A549 (cell line): ENCODE results near the gene SREBF1. TPM values are rescaled to one million over a fixed set of nuclear protein-coding genes. Genes with fewer than 3 reads are reported as not detected.

ENCODE experiments used
- ATAC-seq, 2 experiments: fragments of 200-7000 bp in 1 of 2; fragments of >200 bp in 1 of 2; cut with Nextera tagmentation in 1 of 2; cut with Tn5 transposase in 1 of 2; 3 replicates each; pipeline versions ENCODE4 v1.8.0 to v1.9.1; 2018 to 2020; ENCODE audit warnings: mild to moderate bottlenecking in 1 of 2, moderate library complexity in 1 of 2
- CTCF ChIA-PET: fragments of 300-600 bp; sonication (Branson Sonifier 250); formaldehyde crosslinking; extraction: SDS; loops from one replicate; lab custom pipeline; 2021; ENCODE audit warnings: antibody characterized with exemption, inconsistent platforms; lab: Yijun Ruan, JAX
- POLR2A ChIA-PET: fragments of 350-600 bp; formaldehyde crosslinking; extraction: SDS; loops from one replicate; lab custom pipeline; 2021; ENCODE audit warnings: antibody characterized with exemption, inconsistent platforms; lab: Yijun Ruan, JAX
- DNase-seq, 2 experiments: peaks; one replicate each; pipeline versions ENCODE4 v3.0.0 to v3.0.0-alpha.2; 2011 to 2016; ENCODE audit warnings: low read depth in 1 of 2, low spot score in 1 of 2
- FAIRE-seq: peaks from 2 replicates; lab custom pipeline; 2011; peaks lifted over from hg19 to GRCh38; lab: Jason Lieb, UNC
- H3K27ac ChIP-seq, 2 experiments: fragments of >200 bp; sonication (Bioruptor Twin); formaldehyde crosslinking; 3 replicates each; pipeline ENCODE4 v1.5.1; 2016 to 2017
- H3K4me1 ChIP-seq: fragments of >200 bp; sonication (Bioruptor Twin); formaldehyde crosslinking; 3 replicates; pipeline ENCODE4 v1.6.1; 2016
- H3K4me2 ChIP-seq: fragments of >200 bp; sonication (Bioruptor Twin); formaldehyde crosslinking; 3 replicates; pipeline ENCODE4 v1.6.1; 2016
- H3K4me3 ChIP-seq: fragments of >200 bp; sonication (Bioruptor Twin); formaldehyde crosslinking; 3 replicates; pipeline ENCODE4 v1.5.1; 2016
- H3K9me3 ChIP-seq: fragments of >200 bp; sonication (Bioruptor Twin); formaldehyde crosslinking; 3 replicates; pipeline ENCODE4 v1.6.1; 2016
- CBX8 ChIP-seq: fragments of 200-600 bp; sonication (generic); IDR thresholded peaks from 2 replicates; pipeline ENCODE4 v1.6.1; 2016
- EHMT2 ChIP-seq: fragments of 200-600 bp; sonication (generic); IDR thresholded peaks from 2 replicates; pipeline ENCODE4 v1.6.1; 2016; ENCODE audit warnings: antibody characterized with exemption, low read depth, mild to moderate bottlenecking, moderate library complexity
- EP300 ChIP-seq, 2 experiments: fragments of >200 bp; sonication (Bioruptor Twin); formaldehyde crosslinking; IDR thresholded peaks; 2 replicates in 1 of 2; 3 replicates in 1 of 2; pipeline ENCODE4 v1.6.1; 2016 to 2017
- ESRRA ChIP-seq: fragments of 150-350 bp; IDR thresholded peaks from 2 replicates; pipeline ENCODE4 v1.6.1; 2014; ENCODE audit warnings: mild to moderate bottlenecking, low read length, borderline replicate concordance
- GATA3 ChIP-seq: IDR thresholded peaks from 2 replicates; pipeline ENCODE4 v1.6.1; 2012; ENCODE audit warnings: borderline replicate concordance
- HOXB13 ChIP-seq: fragments of 250-450 bp; sonication (Bioruptor Pico); IDR thresholded peaks from 2 replicates; pipeline ENCODE4 v1.5.0; 2020; ENCODE audit warnings: low read depth, mild to moderate bottlenecking, moderate library complexity
- JUNB ChIP-seq: fragments of >200 bp; sonication (Bioruptor Twin); formaldehyde crosslinking; IDR thresholded peaks from 2 replicates; pipeline ENCODE4 v1.6.1; 2016
- KDM1A ChIP-seq: fragments of 200-600 bp; sonication (generic); IDR thresholded peaks from 2 replicates; pipeline ENCODE4 v1.6.1; 2016; ENCODE audit warnings: low read depth, mild to moderate bottlenecking
- KDM5A ChIP-seq: fragments of 200-600 bp; sonication (generic); IDR thresholded peaks from 2 replicates; pipeline ENCODE4 v1.6.1; 2016; ENCODE audit warnings: antibody characterized with exemption, mild to moderate bottlenecking
- MAFK ChIP-seq: fragments of 450-650 bp; IDR thresholded peaks from 2 replicates; pipeline ENCODE4 v1.6.1; 2014; ENCODE audit not compliant: partially characterized antibody
- NPAS2 ChIP-seq: fragments of 250-450 bp; sonication (Bioruptor Pico); IDR thresholded peaks from 2 replicates; pipeline ENCODE4 v1.8.0; 2022; ENCODE audit warnings: mild to moderate bottlenecking, moderate library complexity, borderline replicate concordance
- NR3C1 ChIP-seq: fragments of >200 bp; sonication (Bioruptor Twin); formaldehyde crosslinking; IDR thresholded peaks from 3 replicates; pipeline ENCODE4 v1.6.1; 2017
- PHF8 ChIP-seq: fragments of 200-600 bp; sonication (generic); IDR thresholded peaks from 2 replicates; pipeline ENCODE4 v1.6.1; 2016; ENCODE audit warnings: low read depth, mild to moderate bottlenecking, antibody characterized with exemption, moderate library complexity, borderline replicate concordance
- RAD21 ChIP-seq, 2 experiments: fragments of >200 bp in 1 of 2; sonication (Bioruptor Twin) in 1 of 2; formaldehyde crosslinking in 1 of 2; IDR thresholded peaks in 1 of 2; conservative IDR thresholded peaks in 1 of 2; 2 replicates in 1 of 2; 3 replicates in 1 of 2; pipeline ENCODE4 v1.6.1; 2012 to 2018; ENCODE audit warnings: inconsistent platforms in 1 of 2
- RARB ChIP-seq: fragments of 250-450 bp; sonication (Bioruptor Pico); IDR thresholded peaks from 2 replicates; pipeline ENCODE4 v1.8.0; 2021; ENCODE audit warnings: mild to moderate bottlenecking, moderate library complexity
- RCOR1 ChIP-seq: fragments of 150-350 bp; IDR thresholded peaks from 2 replicates; pipeline ENCODE4 v1.6.1; 2014; ENCODE audit warnings: antibody characterized with exemption, low read length, low read depth
- RFX5 ChIP-seq: fragments of 450-650 bp; IDR thresholded peaks from 2 replicates; pipeline ENCODE4 v1.7.1; 2014; ENCODE audit warnings: antibody characterized with exemption, mild to moderate bottlenecking, moderate library complexity
- RNF2 ChIP-seq: fragments of 200-600 bp; sonication (generic); IDR thresholded peaks from 2 replicates; pipeline ENCODE4 v1.6.1; 2016; ENCODE audit warnings: low read depth, mild to moderate bottlenecking, antibody characterized with exemption, moderate library complexity, borderline replicate concordance
- SREBF2 ChIP-seq: fragments of 450-650 bp; IDR thresholded peaks from 2 replicates; pipeline ENCODE4 v1.6.1; 2014; ENCODE audit warnings: mild to moderate bottlenecking, moderate library complexity
- ZSCAN20 ChIP-seq: fragments of 250-450 bp; sonication (Bioruptor Pico); IDR thresholded peaks from 2 replicates; pipeline ENCODE4 v1.8.0; 2022; ENCODE audit warnings: mild to moderate bottlenecking, moderate library complexity
- WGBS: methylation state at CpG from one replicate; pipeline ENCODE4 v1.1.6; 2017; ENCODE audit errors: missing lambda C conversion rate; 5-methylcytosine and 5-hydroxymethylcytosine counted together
- polyA plus RNA-seq, 4 experiments: library from polyadenylated mRNA; depleted of rRNA in 3 of 4; stranded (reverse); fragments of >200 nt; fragmentation: RNase III in 1 of 4; extraction: RNeasy Plus Mini Kit Qiagen cat#74134 plus additional on column Dnase treatment in 1 of 4; gene quantifications; 2 replicates in 3 of 4; 3 replicates in 1 of 4; pipeline ENCODE4 v1.2.3, GENCODE V29; 2011 to 2017
- TF ChIP-seq, protein P1 (sequence below): fragments of 450-650 bp; IDR thresholded peaks from 2 replicates; pipeline ENCODE4 v1.6.1; 2014; ENCODE audit warnings: antibody characterized with exemption
- TF ChIP-seq, protein P2 (sequence below): IDR thresholded peaks from 2 replicates; pipeline ENCODE4 v1.6.1; 2012
- TF ChIP-seq, protein P3 (sequence below): fragments of 250-450 bp; sonication (Bioruptor Pico); IDR thresholded peaks from 2 replicates; pipeline ENCODE4 v1.5.0; 2021; ENCODE audit warnings: mild to moderate bottlenecking, moderate library complexity, borderline replicate concordance

SREBF1 gene
- polyA plus RNA-seq, 2 of the 4 experiments (the other 2 are of a cell fraction) = 47.4 to 159 TPM

DNA sequence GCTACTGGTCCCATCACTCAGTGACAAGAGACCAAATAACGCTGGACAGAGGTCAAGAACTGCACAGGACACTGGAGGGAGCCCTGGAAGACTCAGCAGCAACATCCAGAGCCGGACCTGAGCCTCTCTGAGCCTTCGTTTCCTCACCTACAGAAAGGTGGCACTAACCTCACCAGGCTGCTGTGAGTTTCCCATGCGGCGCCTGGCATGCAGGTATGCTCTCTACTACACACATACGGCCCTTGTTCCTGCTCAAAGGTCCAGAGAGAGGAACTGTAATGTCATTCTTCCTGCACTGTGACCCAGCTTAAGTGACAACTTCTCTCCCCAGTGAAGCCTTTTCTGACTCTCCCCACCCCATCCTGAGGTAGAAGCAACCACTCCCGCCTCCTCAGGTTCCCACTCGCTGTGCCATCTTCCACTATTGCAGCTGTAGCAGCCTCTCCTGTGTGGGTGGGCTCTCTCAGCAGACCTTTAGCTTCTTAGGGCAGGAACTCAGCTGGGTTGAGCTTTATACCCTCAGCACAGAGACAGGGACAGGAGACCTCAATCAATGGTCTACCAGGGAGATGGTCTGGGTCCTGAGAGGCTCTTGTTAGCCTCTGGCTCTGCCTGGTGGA lies 43.9 kb upstream of the SREBF1 start:
- no peak overlapping the region for H3K4me2 ChIP-seq
- DNase-seq = no peak
- TF ChIP-seq EHMT2 (no peak), KDM5A (no peak), JUNB (no peak), RCOR1 (no peak), KDM1A (no peak), RAD21 (conservative IDR thresholded peaks at IDR 0.05 in 1 of 2, IDR thresholded peaks at IDR 0.05 in 1 of 2) (no peak), GATA3 (no peak), SREBF2 (no peak), ESRRA (no peak), RFX5 (no peak)
- TF ChIP-seq, protein P1, sequence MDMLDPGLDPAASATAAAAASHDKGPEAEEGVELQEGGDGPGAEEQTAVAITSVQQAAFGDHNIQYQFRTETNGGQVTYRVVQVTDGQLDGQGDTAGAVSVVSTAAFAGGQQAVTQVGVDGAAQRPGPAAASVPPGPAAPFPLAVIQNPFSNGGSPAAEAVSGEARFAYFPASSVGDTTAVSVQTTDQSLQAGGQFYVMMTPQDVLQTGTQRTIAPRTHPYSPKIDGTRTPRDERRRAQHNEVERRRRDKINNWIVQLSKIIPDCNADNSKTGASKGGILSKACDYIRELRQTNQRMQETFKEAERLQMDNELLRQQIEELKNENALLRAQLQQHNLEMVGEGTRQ = no peak
- TF ChIP-seq, all 56 proteins: peak for 0
- H3K9me3 ChIP-seq = no peaks in the 10 kb centered on the region
- FAIRE-seq (no peak), ATAC-seq (peak in 1 of 2 experiments; percentile 22; a peak in 1 of 6 replicates)
- no peak overlapping the region for H3K4me3 ChIP-seq
- ChIA-PET POLR2A (no interaction called here), CTCF (interaction anchor here (1.0 to 9.8 kb wide), 5 partner anchors 8 to 77 kb away, joined by 3 to 107 read pairs (median 4); no protein-coding TSS in a partner anchor)
- 89% methylated on average over 8 of the region's 8 CpGs for WGBS
- no peak overlapping the region for H3K27ac ChIP-seq
- H3K4me1 ChIP-seq = no peaks in the 10 kb centered on the region

DNA sequence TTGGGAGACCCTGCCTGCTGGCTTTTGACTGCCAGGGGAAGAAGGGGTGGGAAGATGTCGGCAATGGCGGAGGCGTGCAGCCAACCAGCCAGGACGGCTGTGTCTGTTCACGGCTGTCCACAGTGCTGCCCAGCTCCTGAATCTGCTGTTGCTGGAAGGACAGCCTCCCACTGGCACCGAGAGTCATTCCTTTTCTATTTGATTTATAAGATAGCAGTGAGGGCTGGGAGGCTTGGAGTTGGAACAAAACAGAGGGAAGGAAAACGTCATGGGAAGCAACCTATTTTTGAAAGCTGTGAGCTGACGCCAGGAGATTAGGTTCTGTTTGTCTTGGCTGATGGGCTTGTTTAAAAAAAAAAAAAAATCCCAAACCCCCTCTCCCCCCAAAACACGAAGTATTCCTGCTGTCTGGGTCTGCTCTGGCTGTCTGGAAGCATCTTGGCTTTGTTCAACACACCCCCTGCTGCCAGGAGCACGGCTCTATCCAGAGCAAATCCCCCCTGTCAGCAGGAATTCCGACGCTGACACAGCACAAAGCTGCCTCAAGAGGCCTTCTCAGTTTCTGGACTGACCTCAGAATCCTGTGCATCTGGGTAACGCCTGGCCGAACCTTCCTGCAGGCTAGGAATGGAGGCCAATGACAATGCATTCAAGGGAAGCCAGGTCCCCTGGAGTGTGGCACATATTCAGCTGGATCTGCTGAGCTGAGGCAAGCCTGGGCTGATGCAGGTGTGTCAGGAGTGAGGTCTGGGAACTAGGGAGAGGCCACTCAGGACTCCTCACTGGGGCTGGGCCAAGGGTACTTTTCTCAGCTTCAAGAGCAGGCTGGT lies 41.0 kb upstream of the SREBF1 start:
- DNase-seq (no peak), ATAC-seq (no peak), FAIRE-seq (no peak)
- Histone ChIP-seq H3K4me1 (peaks cover 5% of the 10 kb centered on the region; the same call in 1 of the 3 replicates), H3K9me3 (no peaks in the 10 kb centered on the region), H3K27ac (no peak overlapping the region), H3K4me3 (no peak overlapping the region), H3K4me2 (no peak overlapping the region)
- CTCF ChIA-PET = interaction anchor here (1.1 to 9.8 kb wide), 7 partner anchors 10 to 156 kb away, joined by 3 to 107 read pairs (median 10); no protein-coding TSS in a partner anchor
- WGBS = 79% methylated on average over 14 of the region's 14 CpGs
- POLR2A ChIA-PET = no interaction called here
- TF ChIP-seq RNF2 = no peak
- TF ChIP-seq GATA3 = no peak
- peak; percentile 93 for TF ChIP-seq MAFK
- TF ChIP-seq ZSCAN20 (CRISPR knock-in tag) = no peak

DNA sequence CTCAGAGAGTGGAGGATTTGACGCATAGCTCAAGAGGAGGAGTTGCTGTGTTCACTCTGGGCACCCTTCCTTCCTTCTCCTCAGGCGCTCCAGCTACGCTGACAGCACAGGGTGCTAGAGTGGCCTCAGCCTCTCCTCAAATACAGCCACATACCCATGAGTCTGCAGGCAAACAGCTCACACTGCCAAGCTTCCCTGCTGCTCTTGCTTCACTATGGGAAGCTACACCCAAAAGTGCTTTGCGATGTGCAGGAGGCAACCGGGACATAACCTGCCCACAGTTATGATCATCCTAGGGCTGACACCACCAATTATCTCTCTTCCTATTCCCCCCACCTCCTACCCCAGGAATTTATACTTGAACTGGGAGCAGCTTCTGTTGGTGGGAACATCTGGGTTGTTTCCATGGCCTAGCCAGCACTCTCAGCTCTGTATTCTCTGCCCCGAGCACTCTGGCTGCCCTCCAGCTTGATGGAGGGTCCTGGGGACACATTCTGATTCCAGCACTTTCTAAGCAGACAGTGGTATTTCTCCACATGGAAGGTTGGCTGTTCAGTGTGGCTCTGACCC lies 40.3 kb upstream of the SREBF1 start:
- H3K27ac ChIP-seq = no peak overlapping the region
- no peak overlapping the region for H3K4me3 ChIP-seq
- POLR2A ChIA-PET = no interaction called here
- H3K9me3 ChIP-seq = no peaks in the 10 kb centered on the region
- DNase-seq = no peak
- no peak for FAIRE-seq
- peaks cover 5% of the 10 kb centered on the region; the same call in 1 of the 3 replicates for H3K4me1 ChIP-seq
- H3K4me2 ChIP-seq = no peak overlapping the region
- CTCF ChIA-PET = interaction anchor here (1.1 to 9.8 kb wide), 11 partner anchors 9 to 157 kb away, joined by 3 to 107 read pairs (median 6); no protein-coding TSS in a partner anchor
- TF ChIP-seq NPAS2 (no peak), NR3C1 (no peak), RARB (no peak)
- 94% methylated on average over 6 of the region's 6 CpGs for WGBS
- ATAC-seq = no peak

DNA sequence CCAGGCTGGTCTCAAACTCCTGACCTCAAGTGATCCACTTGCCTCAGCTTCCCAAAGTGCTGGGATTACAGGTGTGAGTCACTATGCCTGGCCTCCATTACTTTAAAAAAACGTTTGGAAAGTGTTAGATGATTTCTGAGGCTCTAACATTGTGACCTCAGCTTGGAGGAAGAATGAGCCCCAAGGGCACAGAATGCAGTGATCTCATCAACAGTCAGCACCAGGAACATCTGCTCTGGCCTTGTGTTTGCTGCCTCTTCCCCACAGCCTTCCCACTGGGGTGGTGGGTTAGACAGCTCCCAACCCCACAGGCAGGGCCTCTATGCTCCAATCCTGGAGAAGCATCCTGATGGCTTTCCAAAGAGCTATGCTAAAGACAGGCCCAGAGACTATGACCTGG lies 37.7 kb upstream of the SREBF1 start:
- Histone ChIP-seq H3K4me2 (no peak overlapping the region), H3K4me1 (peaks cover 5% of the 10 kb centered on the region; the same call in 1 of the 3 replicates), H3K9me3 (no peaks in the 10 kb centered on the region), H3K4me3 (no peak overlapping the region), H3K27ac (no peak overlapping the region)
- ChIA-PET POLR2A (no interaction called here), CTCF (interaction anchor here (0.8 to 35.9 kb wide), 6 partner anchors 9 to 159 kb away, joined by 3 to 859 read pairs (median 20); no protein-coding TSS in a partner anchor)
- FAIRE-seq (no peak), DNase-seq (peak in 1 of 2 experiments; percentile 22), ATAC-seq (no peak)
- WGBS = 0% methylated on average over 1 of the region's 1 CpG
- TF ChIP-seq HOXB13 (no peak), PHF8 (no peak), RARB (no peak), SREBF2 (no peak), CBX8 (no peak), EP300 (IDR thresholded peaks at IDR 0.05) (no peak)
- TF ChIP-seq, protein P2, sequence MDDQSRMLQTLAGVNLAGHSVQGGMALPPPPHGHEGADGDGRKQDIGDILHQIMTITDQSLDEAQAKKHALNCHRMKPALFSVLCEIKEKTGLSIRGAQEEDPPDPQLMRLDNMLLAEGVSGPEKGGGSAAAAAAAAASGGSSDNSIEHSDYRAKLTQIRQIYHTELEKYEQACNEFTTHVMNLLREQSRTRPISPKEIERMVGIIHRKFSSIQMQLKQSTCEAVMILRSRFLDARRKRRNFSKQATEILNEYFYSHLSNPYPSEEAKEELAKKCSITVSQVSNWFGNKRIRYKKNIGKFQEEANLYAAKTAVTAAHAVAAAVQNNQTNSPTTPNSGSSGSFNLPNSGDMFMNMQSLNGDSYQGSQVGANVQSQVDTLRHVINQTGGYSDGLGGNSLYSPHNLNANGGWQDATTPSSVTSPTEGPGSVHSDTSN = no peak
- TF ChIP-seq, protein P3, sequence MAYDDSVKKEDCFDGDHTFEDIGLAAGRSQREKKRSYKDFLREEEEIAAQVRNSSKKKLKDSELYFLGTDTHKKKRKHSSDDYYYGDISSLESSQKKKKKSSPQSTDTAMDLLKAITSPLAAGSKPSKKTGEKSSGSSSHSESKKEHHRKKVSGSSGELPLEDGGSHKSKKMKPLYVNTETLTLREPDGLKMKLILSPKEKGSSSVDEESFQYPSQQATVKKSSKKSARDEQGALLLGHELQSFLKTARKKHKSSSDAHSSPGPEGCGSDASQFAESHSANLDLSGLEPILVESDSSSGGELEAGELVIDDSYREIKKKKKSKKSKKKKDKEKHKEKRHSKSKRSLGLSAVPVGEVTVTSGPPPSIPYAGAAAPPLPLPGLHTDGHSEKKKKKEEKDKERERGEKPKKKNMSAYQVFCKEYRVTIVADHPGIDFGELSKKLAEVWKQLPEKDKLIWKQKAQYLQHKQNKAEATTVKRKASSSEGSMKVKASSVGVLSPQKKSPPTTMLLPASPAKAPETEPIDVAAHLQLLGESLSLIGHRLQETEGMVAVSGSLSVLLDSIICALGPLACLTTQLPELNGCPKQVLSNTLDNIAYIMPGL = no peak
